GM20431 (cell line): ENCODE data around the gene C1GALT1.

Experiments used
- in situ Hi-C: fragments of 300-500 bp; cut with MseI, MboI; formaldehyde crosslinking; loops from one replicate; pipeline ENCODE4 v1.15.0; 2020; ENCODE audit warnings: low sequenced_read_pairs; ENCODE audit not compliant: unreplicated experiment

C1GALT1 gene

GRCh38 chr7:7165372-7165771, 17.0 kb upstream of the C1GALT1 start:
- in situ Hi-C loops, result no loop called here

GRCh38 chr7:7166318-7166717, 16.0 kb upstream of the C1GALT1 start:
- in situ Hi-C loops, result no loop called here

- in situ Hi-C loops, result no loop called here
These were observed 13.0 kb upstream of the C1GALT1 start for GRCh38 chr7:7169296-7169695.

GRCh38 chr7:7173956-7174632, 8.2 kb upstream of the C1GALT1 start:
- in situ Hi-C loops, result no loop called here

- in situ Hi-C loops, result no loop called here
These were observed 7.2 kb upstream of the C1GALT1 start for GRCh38 chr7:7175075-7175695.

- in situ Hi-C loops, result no loop called here
These were observed 5.8 kb upstream of the C1GALT1 start for GRCh38 chr7:7176406-7177043.

GRCh38 chr7:7177044-7177517, 5.3 kb upstream of the C1GALT1 start:
- in situ Hi-C loops, result no loop called here

GRCh38 chr7:7178081-7178480, 4.3 kb upstream of the C1GALT1 start:
- in situ Hi-C loops, result no loop called here

- in situ Hi-C loops, result no loop called here
These were observed 3.4 kb upstream of the C1GALT1 start for GRCh38 chr7:7178906-7179305.

GRCh38 chr7:7180725-7181449, 1.5 kb upstream of the C1GALT1 start:
- in situ Hi-C loops, result no loop called here

GRCh38 chr7:7181519-7182155, 707 bp upstream of the C1GALT1 start:
- in situ Hi-C loops, result no loop called here

- in situ Hi-C loops, result no loop called here
These were observed 905 bp downstream of the C1GALT1 start for GRCh38 chr7:7183061-7183837.

GRCh38 chr7:7183838-7184463, 1.6 kb downstream of the C1GALT1 start:
- in situ Hi-C loops, result no loop called here

- in situ Hi-C loops, result no loop called here
These were observed 3.1 kb downstream of the C1GALT1 start for GRCh38 chr7:7185371-7185989.

- in situ Hi-C loops, result no loop called here
These were observed 5.7 kb downstream of the C1GALT1 start for GRCh38 chr7:7188091-7188490.

GRCh38 chr7:7188742-7189141, 6.4 kb downstream of the C1GALT1 start:
- in situ Hi-C loops, result no loop called here

GRCh38 chr7:7190142-7190541, 7.8 kb downstream of the C1GALT1 start:
- in situ Hi-C loops, result no loop called here

- in situ Hi-C loops, result no loop called here
These were observed 8.8 kb downstream of the C1GALT1 start for GRCh38 chr7:7191137-7191536.
